Measurements from ENCODE around the gene RNF175.
"Not testable (repeated sequence)": the region's sequence is repeated elsewhere in the genome, so short reads cannot be mapped to it uniquely, and the experiment has no call there.

The RNF175 gene

DNA sequence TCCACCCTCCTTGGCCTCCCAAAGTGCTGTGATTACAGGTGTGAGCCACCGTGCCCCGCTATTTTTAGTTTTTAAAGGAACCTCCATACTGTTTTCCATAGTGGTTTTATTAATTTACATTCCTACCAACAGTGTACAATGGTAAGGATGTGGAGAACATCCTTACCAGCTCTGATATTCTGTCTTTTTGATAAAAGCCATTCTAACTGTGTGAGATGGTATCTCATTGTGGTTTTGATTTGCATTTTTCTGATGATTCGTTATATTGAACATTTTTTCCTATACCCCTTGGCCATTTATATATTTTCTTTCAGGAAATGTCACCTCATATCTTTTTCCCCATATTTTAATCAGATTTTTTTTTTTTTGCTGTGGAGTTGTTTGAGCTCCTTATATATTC lies 90.0 kb downstream of the RNF175 start:
- no peak for DNase-seq

DNA sequence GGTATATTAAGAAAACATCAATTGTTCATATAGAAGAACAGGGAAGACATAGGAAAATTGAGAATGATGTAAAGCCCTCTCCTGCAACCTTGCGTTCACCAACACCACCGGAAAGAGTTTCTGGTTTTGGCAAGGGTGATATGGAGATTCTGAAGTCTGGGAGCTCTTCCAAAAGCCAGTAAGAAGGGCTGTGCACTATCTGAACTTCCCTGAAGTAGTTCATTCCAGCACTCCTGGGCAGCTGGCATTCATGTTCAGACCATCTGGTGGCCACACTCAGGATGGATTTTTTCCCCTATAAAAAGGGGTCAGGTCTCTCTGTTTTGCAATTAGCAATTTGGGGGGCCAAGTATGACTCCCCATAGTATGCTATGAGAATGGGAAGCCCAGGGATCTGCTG lies 91.2 kb downstream of the RNF175 start:
- no peak for DNase-seq

DNA sequence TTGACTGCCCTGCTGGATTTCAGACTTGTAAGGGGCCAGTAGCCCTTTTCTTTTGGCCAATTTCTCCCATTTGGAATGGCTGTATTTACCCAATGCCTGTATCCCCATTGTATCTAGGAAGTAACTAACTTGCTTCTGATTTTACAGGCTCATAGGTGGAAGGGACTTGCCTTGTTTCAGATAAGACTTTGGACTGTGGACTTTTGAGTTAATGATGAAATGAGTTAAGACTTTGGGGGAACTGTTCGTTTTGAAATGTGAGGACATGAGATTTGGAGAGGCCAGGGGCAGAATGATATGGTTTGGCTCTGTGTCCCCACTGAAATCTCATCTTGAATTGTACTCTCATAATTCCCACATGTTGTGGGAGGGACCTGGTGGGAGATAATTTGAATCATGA lies 93.3 kb downstream of the RNF175 start:
- not testable (repeated sequence) for DNase-seq

DNA sequence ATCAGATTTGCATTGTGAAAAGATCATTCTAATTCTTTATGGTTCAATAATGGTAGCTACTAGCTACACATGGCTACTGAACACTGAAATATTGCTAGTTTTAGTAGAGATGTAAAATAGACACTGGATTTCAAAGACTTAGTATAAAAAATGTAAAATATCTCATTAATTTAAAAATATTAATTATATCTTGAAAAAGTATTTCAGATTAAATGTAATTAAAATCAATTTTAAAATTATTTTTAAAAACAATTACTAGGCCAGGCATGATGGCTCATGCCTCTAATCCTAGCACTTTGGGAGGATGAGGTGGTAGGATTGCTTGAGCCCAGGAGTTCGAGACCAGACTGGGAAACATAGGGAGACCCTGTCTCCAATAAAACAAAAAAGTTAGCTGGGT lies 96.2 kb downstream of the RNF175 start:
- DNase-seq, result no peak

DNA sequence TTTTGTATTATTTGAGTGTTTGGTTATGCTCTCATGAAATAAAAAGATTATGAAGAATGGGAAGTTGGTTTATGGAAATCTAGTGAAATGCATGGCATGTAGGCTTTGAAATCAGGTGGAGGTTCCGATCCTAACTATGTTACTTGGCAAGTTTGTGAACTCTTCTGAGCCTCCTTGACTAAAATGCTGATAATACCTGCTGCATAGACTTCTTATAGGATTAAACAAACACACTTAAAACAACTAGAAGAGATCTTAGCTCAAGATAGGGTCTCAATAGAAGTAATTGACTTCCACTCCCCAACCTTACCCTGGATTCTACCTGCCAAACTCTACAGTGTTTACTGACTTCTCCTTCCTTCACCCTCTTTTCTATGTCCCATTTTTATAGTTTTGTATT lies 97.9 kb downstream of the RNF175 start:
- no peak for DNase-seq

DNA sequence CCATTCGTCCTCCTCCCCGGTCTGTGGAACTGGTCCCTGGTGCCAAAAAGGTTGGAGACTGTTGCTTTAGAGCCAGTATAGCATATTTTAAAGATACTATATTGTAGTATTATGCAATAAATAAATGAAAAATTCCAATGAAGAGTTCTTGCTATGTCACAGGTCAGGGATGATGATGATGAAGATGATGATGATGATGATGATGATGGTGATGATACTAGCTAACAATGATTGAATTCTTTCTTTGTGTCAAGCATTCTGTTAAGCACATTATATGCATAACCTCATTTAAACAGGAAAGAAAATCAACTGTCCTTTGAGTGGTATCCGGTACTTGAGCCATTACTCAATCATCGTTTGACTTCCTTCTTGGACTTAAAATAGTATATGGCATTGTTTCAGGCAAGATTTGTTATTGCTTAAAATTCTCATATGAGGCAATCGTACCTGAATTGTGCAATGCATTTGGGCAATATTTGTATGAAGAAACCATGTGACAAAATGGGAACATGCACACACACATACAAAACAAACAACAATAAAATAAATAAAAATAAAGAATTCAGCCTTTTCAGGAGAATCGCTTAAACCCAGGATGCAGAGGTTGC lies 98.5 kb downstream of the RNF175 start:
- DNase-seq, result no peak

All from stimulated activated CD4-positive, alpha-beta T cell treated with anti-CD3 and anti-CD28 coated beads, Interleukin-4, amount 100 ng/mL, for 24 hours (primary cell).